GM12878 (cell line): ENCODE results near the gene LILRB3.

ENCODE experiments used
- CREM ChIP-seq: IDR thresholded peaks from 2 replicates; pipeline ENCODE4 v1.6.1; 2014; ENCODE audit warnings: antibody characterized with exemption, low read depth
- EP300 ChIP-seq, 2 experiments: fragments of 150-350 bp in 1 of 2; IDR thresholded peaks; 2 replicates each; pipeline ENCODE4 v1.6.1; 2011 to 2012; ENCODE audit warnings: low read depth in 2 of 2, low read length in 2 of 2, borderline replicate concordance in 1 of 2, improper control_type of control experiment in 1 of 2, inconsistent platforms in 1 of 2; ENCODE audit not compliant: control insufficient read depth in 1 of 2
- SUPT20H ChIP-seq: IDR thresholded peaks from 2 replicates; pipeline ENCODE4 v1.6.1; 2011; ENCODE audit warnings: low read depth, mild to moderate bottlenecking, low read length, moderate library complexity, borderline replicate concordance; ENCODE audit not compliant: control insufficient read depth
- ZZZ3 ChIP-seq: IDR thresholded peaks from 2 replicates; pipeline ENCODE4 v1.6.1; 2011; ENCODE audit warnings: low read depth; ENCODE audit not compliant: control insufficient read depth, insufficient read length
- TF ChIP-seq, protein P1 (sequence below), 3 experiments: IDR thresholded peaks in 2 of 3; conservative IDR thresholded peaks in 1 of 3; 2 replicates each; pipeline ENCODE4 v1.5.1; 2011; ENCODE audit warnings: low read depth in 3 of 3, low read length in 3 of 3, mild to moderate bottlenecking in 3 of 3, control low read depth in 2 of 3, moderate library complexity in 2 of 3, inconsistent platforms in 1 of 3, mixed read lengths in 1 of 3; ENCODE audit not compliant: control insufficient read depth in 2 of 3, insufficient read depth in 1 of 3; ENCODE audit errors: extremely low read depth in 1 of 3

DNA sequence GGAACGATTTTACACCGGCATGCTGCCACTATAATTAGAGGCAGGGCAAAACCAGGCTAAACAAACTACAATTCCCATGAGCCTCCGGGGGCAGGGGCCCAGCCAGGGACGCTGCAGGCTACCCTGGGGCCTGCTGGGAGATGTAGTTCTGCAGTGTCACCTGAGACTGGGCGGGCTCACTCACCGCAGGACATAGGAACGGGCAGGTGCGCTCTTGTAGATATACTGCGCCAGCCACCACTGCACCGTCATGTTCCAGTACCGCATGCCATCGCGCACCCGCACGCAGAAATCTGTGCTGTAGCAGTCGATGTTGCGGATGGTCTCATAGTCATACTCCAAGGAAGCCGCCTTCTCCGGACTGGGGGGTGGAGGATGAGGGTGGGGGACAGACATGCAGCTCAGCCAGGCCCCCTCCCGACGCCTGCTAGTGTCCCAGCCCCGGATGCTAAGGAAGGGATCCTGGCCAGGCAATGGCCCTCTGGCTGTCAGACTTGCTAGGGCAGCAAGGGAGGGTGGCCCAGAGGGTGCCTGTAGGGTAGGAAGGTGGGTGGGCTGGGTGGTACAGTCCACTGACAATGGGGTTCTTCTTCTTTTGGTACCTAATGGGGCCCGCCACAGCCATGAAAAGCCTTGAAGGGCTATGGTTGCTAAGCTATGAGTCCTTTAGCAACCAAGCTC, 44.1 kb downstream of the LILRB3 start:
- TF ChIP-seq ZZZ3 (no peak), SUPT20H (no peak), CREM (peak; percentile 68; the same call in 1 of the 2 replicates), EP300 (IDR thresholded peaks at IDR 0.05; ENCODE audit: borderline replicate concordance in 1 of 2, control insufficient read depth in 1 of 2, low read depth in 2 of 2, low read length in 2 of 2) (no peak)
- TF ChIP-seq, protein P1, sequence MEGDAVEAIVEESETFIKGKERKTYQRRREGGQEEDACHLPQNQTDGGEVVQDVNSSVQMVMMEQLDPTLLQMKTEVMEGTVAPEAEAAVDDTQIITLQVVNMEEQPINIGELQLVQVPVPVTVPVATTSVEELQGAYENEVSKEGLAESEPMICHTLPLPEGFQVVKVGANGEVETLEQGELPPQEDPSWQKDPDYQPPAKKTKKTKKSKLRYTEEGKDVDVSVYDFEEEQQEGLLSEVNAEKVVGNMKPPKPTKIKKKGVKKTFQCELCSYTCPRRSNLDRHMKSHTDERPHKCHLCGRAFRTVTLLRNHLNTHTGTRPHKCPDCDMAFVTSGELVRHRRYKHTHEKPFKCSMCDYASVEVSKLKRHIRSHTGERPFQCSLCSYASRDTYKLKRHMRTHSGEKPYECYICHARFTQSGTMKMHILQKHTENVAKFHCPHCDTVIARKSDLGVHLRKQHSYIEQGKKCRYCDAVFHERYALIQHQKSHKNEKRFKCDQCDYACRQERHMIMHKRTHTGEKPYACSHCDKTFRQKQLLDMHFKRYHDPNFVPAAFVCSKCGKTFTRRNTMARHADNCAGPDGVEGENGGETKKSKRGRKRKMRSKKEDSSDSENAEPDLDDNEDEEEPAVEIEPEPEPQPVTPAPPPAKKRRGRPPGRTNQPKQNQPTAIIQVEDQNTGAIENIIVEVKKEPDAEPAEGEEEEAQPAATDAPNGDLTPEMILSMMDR (IDR thresholded peaks at IDR 0.05 in 2 of 3, conservative IDR thresholded peaks at IDR 0.05 in 1 of 3; ENCODE audit: control insufficient read depth in 2 of 3, extremely low read depth in 1 of 3, insufficient read depth in 1 of 3, low read depth in 3 of 3, low read length in 3 of 3), result no peak
